ENCODE data around the gene SPTAN1.
"Not testable (repeated sequence)": the region's sequence is repeated elsewhere in the genome, so short reads cannot be mapped to it uniquely, and the experiment has no call there.

Gene SPTAN1

DNA sequence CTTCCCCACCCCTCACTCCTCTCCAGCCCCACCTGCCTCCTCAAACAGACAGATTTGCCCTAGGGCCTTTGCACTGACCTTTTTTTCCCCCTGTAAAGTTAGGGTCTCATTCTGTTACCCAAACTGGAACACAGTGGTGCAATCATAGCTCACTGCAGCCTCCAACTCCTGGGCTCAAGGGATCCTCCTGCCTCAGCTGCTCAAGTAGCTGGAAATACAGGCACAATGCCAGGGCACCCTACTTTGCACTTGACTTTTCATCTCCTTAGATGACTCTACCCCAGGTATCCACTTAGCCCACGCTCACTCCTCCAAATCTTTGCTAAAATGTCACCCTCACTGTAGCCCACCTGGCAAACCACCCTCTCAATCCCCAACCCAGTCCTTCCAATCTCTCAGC is 102.1 kb downstream of the SPTAN1 start:
- TF ChIP-seq POLR2A (IDR thresholded peaks at IDR 0.05; ENCODE audit: low read depth, low read length) (no peak), POLR2AphosphoS5 (IDR thresholded peaks at IDR 0.05; ENCODE audit: low read depth, low read length) (no peak), TAF1 (IDR thresholded peaks at IDR 0.05; ENCODE audit: borderline replicate concordance, low read depth, low read length) (no peak)
- no peak for DNase-seq (ENCODE audit: insufficient read length)
- no peak for FAIRE-seq

DNA sequence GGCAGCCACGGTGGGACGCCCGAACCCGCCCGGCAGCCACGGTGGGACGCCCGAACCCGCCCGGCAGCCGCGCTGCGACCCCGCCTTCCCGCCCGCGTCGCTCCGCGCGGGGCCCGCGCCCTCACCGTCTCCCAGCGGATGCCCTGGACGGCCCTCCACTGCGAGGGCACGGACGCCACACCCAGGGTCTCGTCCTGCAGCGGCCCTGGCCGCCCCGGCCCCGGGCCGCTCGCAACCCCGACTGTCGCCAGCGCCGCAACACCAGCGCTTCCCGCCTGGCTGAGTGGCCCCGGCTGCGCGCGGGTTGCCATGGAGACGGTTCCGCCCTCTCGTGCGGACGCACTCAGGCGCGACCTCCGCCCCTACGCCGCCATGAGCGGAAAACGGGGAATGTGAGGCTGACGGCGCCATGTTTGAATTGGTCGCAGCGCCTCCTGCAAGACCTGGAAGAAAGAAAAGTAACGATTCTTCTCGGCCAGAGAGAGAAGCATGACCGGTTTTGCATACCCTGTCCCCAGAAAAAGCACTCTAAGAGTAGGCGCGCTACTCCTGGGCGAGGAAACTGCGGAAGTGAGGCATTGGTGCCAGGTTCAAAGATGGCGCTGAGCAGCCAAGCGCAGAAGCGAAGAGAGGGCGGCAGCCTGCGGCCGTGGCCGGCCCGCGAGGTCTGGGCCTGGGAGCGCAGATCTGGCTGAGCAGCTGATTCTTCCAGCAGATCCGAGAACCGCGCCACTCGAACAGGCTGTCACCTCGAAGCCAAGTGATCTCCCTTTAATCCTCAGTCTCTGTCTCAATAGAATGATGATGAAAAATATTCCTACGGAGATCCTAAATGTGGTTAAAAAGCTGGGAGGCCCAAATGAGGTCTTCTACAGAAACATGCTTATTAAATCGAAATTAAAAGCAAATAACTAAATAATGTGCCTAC is 104.3 kb downstream of the SPTAN1 start, which contains the start of gene DYNC2I2:
Gene DYNC2I2, minus strand, starts transcription at position 432 of the 928 bp plus-strand sequence. Its CDS starts 121 bp downstream, at position 311.
- peak; percentile 80 for DNase-seq (ENCODE audit: insufficient read length)
- TF ChIP-seq POLR2AphosphoS5 (IDR thresholded peaks at IDR 0.05; ENCODE audit: low read depth, low read length) (peak; percentile 62; the same call in 1 of the 2 replicates), TAF1 (IDR thresholded peaks at IDR 0.05; ENCODE audit: borderline replicate concordance, low read depth, low read length) (peak; percentile 98), POLR2A (IDR thresholded peaks at IDR 0.05; ENCODE audit: low read depth, low read length) (peak; percentile 84)
- peak; percentile 89 for FAIRE-seq

- no peak for DNase-seq (ENCODE audit: insufficient read length)
- FAIRE-seq, result no peak
- TF ChIP-seq POLR2A (IDR thresholded peaks at IDR 0.05; ENCODE audit: low read depth, low read length), result no peak
- no peak for TF ChIP-seq POLR2AphosphoS5 (IDR thresholded peaks at IDR 0.05; ENCODE audit: low read depth, low read length)
- TF ChIP-seq TAF1 (IDR thresholded peaks at IDR 0.05; ENCODE audit: borderline replicate concordance, low read depth, low read length), result no peak
These were observed 104.9 kb downstream of the SPTAN1 start for GRCh38 chr9:128657344-128657704.

- FAIRE-seq (no peak), DNase-seq (ENCODE audit: insufficient read length) (no peak)
- no peak for TF ChIP-seq TAF1 (IDR thresholded peaks at IDR 0.05; ENCODE audit: borderline replicate concordance, low read depth, low read length)
- no peak for TF ChIP-seq POLR2AphosphoS5 (IDR thresholded peaks at IDR 0.05; ENCODE audit: low read depth, low read length)
- TF ChIP-seq POLR2A (IDR thresholded peaks at IDR 0.05; ENCODE audit: low read depth, low read length), result no peak
These were observed 105.4 kb downstream of the SPTAN1 start for GRCh38 chr9:128657796-128658195.

DNA sequence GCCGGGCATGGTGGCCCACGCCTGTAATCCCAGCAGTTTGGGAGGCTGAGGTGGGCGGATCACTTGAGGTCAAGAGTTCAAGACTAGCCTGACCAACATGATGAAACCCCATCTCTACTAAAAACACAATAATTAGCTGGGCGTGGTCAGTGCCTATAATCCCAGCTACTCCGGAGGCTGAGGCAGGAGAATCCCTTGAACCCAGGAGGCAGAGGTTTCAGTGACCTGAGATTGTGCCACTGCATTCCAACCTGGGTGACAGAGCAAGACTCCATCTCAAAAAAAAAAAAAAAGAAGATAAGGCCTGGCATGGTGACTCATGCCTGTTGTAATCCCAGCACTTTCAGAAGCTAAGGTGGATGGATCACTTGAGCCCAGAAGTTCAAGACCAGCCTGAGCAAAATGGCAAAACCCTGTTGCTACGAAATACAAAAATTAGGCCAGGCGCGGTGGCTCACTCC is 114.1 kb downstream of the SPTAN1 start:
- FAIRE-seq; DNase-seq (ENCODE audit: insufficient read length): not testable (repeated sequence)

GRCh38 chr9:128669786-128670185 is 117.4 kb downstream of the SPTAN1 start:
- TF ChIP-seq POLR2AphosphoS5 (IDR thresholded peaks at IDR 0.05; ENCODE audit: low read depth, low read length), result no peak
- no peak for TF ChIP-seq POLR2A (IDR thresholded peaks at IDR 0.05; ENCODE audit: low read depth, low read length)
- no peak for TF ChIP-seq TAF1 (IDR thresholded peaks at IDR 0.05; ENCODE audit: borderline replicate concordance, low read depth, low read length)
- no peak for FAIRE-seq
- no peak for DNase-seq (ENCODE audit: insufficient read length)

- FAIRE-seq (no peak), DNase-seq (ENCODE audit: insufficient read length) (no peak)
- TF ChIP-seq POLR2AphosphoS5 (IDR thresholded peaks at IDR 0.05; ENCODE audit: low read depth, low read length) (no peak), POLR2A (IDR thresholded peaks at IDR 0.05; ENCODE audit: low read depth, low read length) (no peak), TAF1 (IDR thresholded peaks at IDR 0.05; ENCODE audit: borderline replicate concordance, low read depth, low read length) (no peak)
These were observed 123.0 kb downstream of the SPTAN1 start for GRCh38 chr9:128675382-128675781.

DNA sequence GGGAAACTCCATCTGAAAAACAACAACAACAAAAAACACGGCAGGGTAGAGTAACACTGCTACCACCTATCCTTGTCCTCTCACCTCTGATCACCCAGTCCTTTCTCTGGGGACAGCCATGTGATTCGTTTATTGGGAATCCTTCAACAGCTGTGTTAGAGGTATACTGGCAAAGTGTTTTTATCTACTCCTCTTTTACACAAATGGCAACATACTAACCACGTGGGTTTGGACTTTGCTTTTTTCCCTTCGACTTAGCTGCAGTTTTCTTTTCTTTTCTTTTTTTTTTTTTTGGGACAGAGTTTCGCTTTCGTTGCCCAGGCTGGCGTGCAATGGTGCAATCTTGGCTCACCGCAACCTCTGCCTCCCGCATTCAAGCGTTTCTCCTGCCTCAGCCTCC is 125.4 kb downstream of the SPTAN1 start:
- TF ChIP-seq POLR2A (IDR thresholded peaks at IDR 0.05; ENCODE audit: low read depth, low read length) (no peak), POLR2AphosphoS5 (IDR thresholded peaks at IDR 0.05; ENCODE audit: low read depth, low read length) (no peak), TAF1 (IDR thresholded peaks at IDR 0.05; ENCODE audit: borderline replicate concordance, low read depth, low read length) (no peak)
- FAIRE-seq (no peak), DNase-seq (ENCODE audit: insufficient read length) (no peak)

Data from GM12892 (cell line).